GM12878 (cell line): Measurements from ENCODE around the gene ERCC1. TPM values are rescaled to one million over a fixed set of nuclear protein-coding genes. Genes with fewer than 3 reads are reported as not detected.

Source experiments
- ASH2L ChIP-seq: fragments of 300-600, 200-600 bp; sonication (generic); IDR thresholded peaks from 2 replicates; pipeline ENCODE4 v1.6.1; 2017; ENCODE audit warnings: low read depth, mild to moderate bottlenecking, borderline replicate concordance
- ATF7 ChIP-seq: fragments of 450-650 bp; IDR thresholded peaks from 2 replicates; pipeline ENCODE4 v1.6.1; 2016; ENCODE audit warnings: low read depth, mild to moderate bottlenecking
- BCL3 ChIP-seq: IDR thresholded peaks from 2 replicates; pipeline ENCODE4 v1.6.1; 2011; ENCODE audit warnings: borderline replicate concordance, low read depth, mild to moderate bottlenecking, moderate library complexity, low read length; ENCODE audit not compliant: insufficient read depth, poor library complexity, severe bottlenecking
- BMI1 ChIP-seq: fragments of 450-650 bp; IDR thresholded peaks from 2 replicates; pipeline ENCODE4 v1.6.1; 2016; ENCODE audit warnings: mild to moderate bottlenecking, moderate library complexity, borderline replicate concordance
- CEBPB ChIP-seq, 2 experiments: fragments of 150-350 bp in 1 of 2; IDR thresholded peaks; 2 replicates each; pipeline ENCODE4 v1.6.1; 2012 to 2014; ENCODE audit warnings: low read depth in 2 of 2, low read length in 2 of 2, borderline replicate concordance in 1 of 2, inconsistent platforms in 1 of 2
- EED ChIP-seq: sonication (generic); IDR thresholded peaks from 2 replicates; pipeline ENCODE4 v1.6.1; 2016; ENCODE audit warnings: antibody characterized with exemption, low read depth
- EP300 ChIP-seq, 2 experiments: fragments of 150-350 bp in 1 of 2; IDR thresholded peaks; 2 replicates each; pipeline ENCODE4 v1.6.1; 2011 to 2012; ENCODE audit warnings: low read depth in 2 of 2, low read length in 2 of 2, borderline replicate concordance in 1 of 2, improper control_type of control experiment in 1 of 2, inconsistent platforms in 1 of 2; ENCODE audit not compliant: control insufficient read depth in 1 of 2
- MTA2 ChIP-seq: fragments of 450-650 bp; IDR thresholded peaks from 2 replicates; pipeline ENCODE4 v1.6.1; 2016; ENCODE audit warnings: low read depth, mild to moderate bottlenecking, moderate library complexity
- MYC ChIP-seq: IDR thresholded peaks from 2 replicates; pipeline ENCODE4 v1.6.1; 2011; ENCODE audit warnings: mild to moderate bottlenecking, low read length, moderate library complexity, inconsistent platforms; ENCODE audit not compliant: insufficient read depth, insufficient replicate concordance, insufficient read length, severe bottlenecking
- NFYB ChIP-seq: IDR thresholded peaks from 2 replicates; pipeline ENCODE4 v1.6.1; 2011; ENCODE audit warnings: low read depth, mild to moderate bottlenecking, low read length, improper control_type of control experiment, moderate library complexity; ENCODE audit not compliant: insufficient read depth
- NR2C2 ChIP-seq: IDR thresholded peaks from 2 replicates; pipeline ENCODE4 v1.6.1; 2011; ENCODE audit warnings: borderline replicate concordance, low read depth; ENCODE audit not compliant: control insufficient read depth, insufficient read length
- NR2F1 ChIP-seq: fragments of 450-650 bp; conservative IDR thresholded peaks from 2 replicates; pipeline ENCODE4 v1.6.1; 2017; ENCODE audit warnings: mild to moderate bottlenecking
- POLR2AphosphoS5 ChIP-seq: IDR thresholded peaks from 2 replicates; pipeline ENCODE4 v1.6.1; 2011; ENCODE audit warnings: mild to moderate bottlenecking, low read length, inconsistent platforms
- POU2F2 ChIP-seq: IDR thresholded peaks from 3 replicates; pipeline ENCODE4 v1.6.1; 2011; ENCODE audit warnings: low read depth, mild to moderate bottlenecking, low read length, borderline replicate concordance
- RAD21 ChIP-seq: IDR thresholded peaks from 2 replicates; pipeline ENCODE4 v1.6.1; 2011; ENCODE audit warnings: mild to moderate bottlenecking, low read depth, low read length, moderate library complexity; ENCODE audit not compliant: insufficient read depth
- REST ChIP-seq: IDR thresholded peaks from 2 replicates; pipeline ENCODE4 v1.6.1; 2012; ENCODE audit warnings: mild to moderate bottlenecking, low read depth, low read length
- SIN3A ChIP-seq: IDR thresholded peaks from 2 replicates; pipeline ENCODE4 v1.6.1; 2012; ENCODE audit warnings: low read depth, low read length, improper control_type of control experiment
- SMARCA5 ChIP-seq: fragments of 450-650 bp; IDR thresholded peaks from 2 replicates; pipeline ENCODE4 v1.6.1; 2017; ENCODE audit warnings: mild to moderate bottlenecking
- SREBF1 ChIP-seq: IDR thresholded peaks from 2 replicates; pipeline ENCODE4 v1.6.1; 2012; ENCODE audit warnings: mild to moderate bottlenecking, low read length
- STAT3 ChIP-seq: IDR thresholded peaks from 2 replicates; pipeline ENCODE4 v1.6.1; 2011; ENCODE audit warnings: low read depth, low read length, improper control_type of control experiment
- TARDBP ChIP-seq: IDR thresholded peaks from 2 replicates; pipeline ENCODE4 v1.6.1; 2016; ENCODE audit warnings: borderline replicate concordance
- TCF3 ChIP-seq: IDR thresholded peaks from 2 replicates; pipeline ENCODE4 v1.6.1; 2012; ENCODE audit warnings: low read depth, mild to moderate bottlenecking, low read length, borderline replicate concordance; ENCODE audit not compliant: insufficient read depth
- ZNF384 ChIP-seq: IDR thresholded peaks from 2 replicates; pipeline ENCODE4 v1.6.1; 2012; ENCODE audit warnings: low read depth, mild to moderate bottlenecking, low read length, improper control_type of control experiment, borderline replicate concordance
- polyA plus RNA-seq, 11 experiments: library from polyadenylated mRNA; depleted of rRNA in 4 of 11; unstranded in 6 of 11; stranded (reverse) in 5 of 11; fragments of >200 nt; fragmentation: Nextera tagmentation in 4 of 11; fragmentation: Illumina TruSeq in 1 of 11; extraction: Ambion mirVana in 4 of 11; extraction: Trizol in 1 of 11; gene quantifications; 1 replicate in 1 of 11; 2 replicates in 10 of 11; pipeline versions ENCODE4 v1.2.1 to v1.2.3, GENCODE V29; 2011 to 2016; ENCODE audit warnings: inconsistent platforms in 2 of 11, missing spikeins in 2 of 11, low read depth in 1 of 11
- total RNA-seq, 4 experiments: library from RNA; depleted of rRNA in 3 of 4; stranded (reverse); fragments of >200 nt in 3 of 4; fragmentation: Illumina TruSeq in 1 of 4; extraction: Trizol in 1 of 4; gene quantifications; 2 replicates each; pipeline versions ENCODE4 v1.2.1 to v1.2.3, GENCODE V29; 2013 to 2021
- TF ChIP-seq, protein P1 (sequence below): IDR thresholded peaks from 2 replicates; pipeline ENCODE4 v1.6.1; 2011; ENCODE audit warnings: low read depth, low read length, improper control_type of control experiment, borderline replicate concordance

Gene ERCC1
- total and polyA plus RNA-seq, 10 of the 15 experiments (the other 5 are each of a cell fraction or from before 2014, with no cell fraction given), result 14.7 to 104 (median 61.1) TPM

- TF ChIP-seq NR2C2, result no peak
- TF ChIP-seq NR2F1, result no peak
- TF ChIP-seq, protein P1, sequence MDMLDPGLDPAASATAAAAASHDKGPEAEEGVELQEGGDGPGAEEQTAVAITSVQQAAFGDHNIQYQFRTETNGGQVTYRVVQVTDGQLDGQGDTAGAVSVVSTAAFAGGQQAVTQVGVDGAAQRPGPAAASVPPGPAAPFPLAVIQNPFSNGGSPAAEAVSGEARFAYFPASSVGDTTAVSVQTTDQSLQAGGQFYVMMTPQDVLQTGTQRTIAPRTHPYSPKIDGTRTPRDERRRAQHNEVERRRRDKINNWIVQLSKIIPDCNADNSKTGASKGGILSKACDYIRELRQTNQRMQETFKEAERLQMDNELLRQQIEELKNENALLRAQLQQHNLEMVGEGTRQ, result no peak
- TF ChIP-seq BMI1, result no peak
- TF ChIP-seq SIN3A, result peak; percentile 68; the same call in 1 of the 2 replicates
- no peak for TF ChIP-seq STAT3
- no peak for TF ChIP-seq EP300 (IDR thresholded peaks at IDR 0.05; ENCODE audit: borderline replicate concordance in 1 of 2, control insufficient read depth in 1 of 2, low read depth in 2 of 2, low read length in 2 of 2)
- TF ChIP-seq SREBF1, result no peak
- TF ChIP-seq CEBPB (IDR thresholded peaks at IDR 0.05; ENCODE audit: borderline replicate concordance in 1 of 2, low read depth in 2 of 2, low read length in 2 of 2), result no peak
- TF ChIP-seq TARDBP, result peak; percentile 83; the same call in 1 of the 2 replicates
- no peak for TF ChIP-seq ZNF384
- TF ChIP-seq ASH2L, result no peak
- no peak for TF ChIP-seq RAD21
- TF ChIP-seq EED, result no peak
- 0 out of 2 replicates have a peak, but pooled peaks have one; percentile 33 for TF ChIP-seq SMARCA5
- no peak for TF ChIP-seq MTA2
- peak; percentile 80; the same call in 1 of the 2 replicates for TF ChIP-seq NFYB
- TF ChIP-seq TCF3, result peak; percentile 84
- TF ChIP-seq POU2F2, result peak; percentile 80
- TF ChIP-seq POLR2AphosphoS5, result peak; percentile 77
- TF ChIP-seq BCL3, result no peak
- peak; percentile 76 for TF ChIP-seq MYC
- TF ChIP-seq REST, result no peak
- no peak; the same call in 1 of the 2 replicates for TF ChIP-seq ATF7
Measured at GRCh38 chr19:45423589-45424190, at the start of gene ERCC1 (continued).
